Measurements from ENCODE around the gene OR2H1. TPM values are rescaled to one million over a fixed set of nuclear protein-coding genes. Genes with fewer than 3 reads are reported as not detected.

Gene OR2H1
- total RNA-seq, 1 donor from 2014 or later, result not detected

GRCh38 chr6:29509711-29510110, 52.8 kb downstream of the OR2H1 start:
- no peak for DNase-seq (ENCODE audit: low read depth in 2 of 2)

- peak; percentile 21 to 44 for DNase-seq (ENCODE audit: low read depth in 2 of 2)
Observed at GRCh38 chr6:29510202-29510601, 53.2 kb downstream of the OR2H1 start.

- DNase-seq (ENCODE audit: low read depth in 2 of 2), result no peak
Observed at GRCh38 chr6:29510746-29511300, 53.9 kb downstream of the OR2H1 start.

Other genes starting within 250 kb of the OR2H1 start
- gene OR14J1, start 155.5 kb upstream of the OR2H1 start, total RNA-seq, result not detected in 2 replicates
- not detected in 2 replicates for gene OR5V1, start 88.3 kb upstream of the OR2H1 start, total RNA-seq
- gene OR12D3, start 81.9 kb upstream of the OR2H1 start, total RNA-seq, result not detected in 2 replicates
- gene OR12D2, start 61.5 kb upstream of the OR2H1 start, total RNA-seq, result not detected in 2 replicates
- not detected in 2 replicates for gene OR12D1, start 42.2 kb upstream of the OR2H1 start, total RNA-seq
- gene OR10C1, start 17.8 kb upstream of the OR2H1 start, total RNA-seq, result not detected in 2 replicates
- gene OR11A1, start 84 bp upstream of the OR2H1 start, total RNA-seq, result not detected in 2 replicates
- gene MAS1L, start 30.8 kb downstream of the OR2H1 start, total RNA-seq, result not detected in 2 replicates
- gene UBD, start 102.6 kb downstream of the OR2H1 start, total RNA-seq, result 29.2 and 39.0 TPM in 2 replicates
- gene OR2H2, start 128.0 kb downstream of the OR2H1 start, total RNA-seq, result not detected in 2 replicates
- gene GABBR1, start 176.0 kb downstream of the OR2H1 start, total RNA-seq, result 1.7 and 4.0 TPM in 2 replicates
- not detected in 2 replicates for gene MOG, start 199.9 kb downstream of the OR2H1 start, total RNA-seq
- gene ZFP57, start 224.0 kb downstream of the OR2H1 start, total RNA-seq, result 1.4 TPM in 1 of 2 replicates, not detected in the other